Activated CD8-positive, alpha-beta memory T cell treated with anti-CD3 and anti-CD28 coated beads for 4 hours (primary cell): Measurements from ENCODE around the gene VSX2.
"Not testable (repeated sequence)": the region's sequence is repeated elsewhere in the genome, so short reads cannot be mapped to it uniquely, and the experiment has no call there.

Experiments used
- DNase-seq, 2 donors: peaks; one replicate each; pipeline ENCODE4 v3.0.0-alpha.2; 2020; ENCODE audit warnings: low read depth in 2 of 2

Gene VSX2

DNA sequence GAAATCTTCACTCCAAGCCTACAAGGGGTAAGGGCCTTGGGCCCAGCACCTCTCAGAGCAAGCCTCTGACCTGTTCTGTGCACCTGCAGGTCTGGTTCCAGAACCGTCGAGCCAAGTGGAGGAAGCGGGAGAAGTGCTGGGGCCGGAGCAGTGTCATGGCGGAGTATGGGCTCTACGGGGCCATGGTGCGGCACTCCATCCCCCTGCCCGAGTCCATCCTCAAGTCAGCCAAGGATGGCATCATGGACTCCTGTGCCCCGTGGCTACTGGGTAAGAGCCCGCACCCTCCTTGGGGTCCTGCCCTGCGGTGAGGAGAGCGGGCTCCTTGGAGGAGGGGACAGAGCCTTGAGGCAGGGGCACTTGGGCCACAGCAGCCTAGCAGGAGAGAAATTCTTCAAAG, 20.3 kb downstream of the VSX2 start:
- DNase-seq: no peak

DNA sequence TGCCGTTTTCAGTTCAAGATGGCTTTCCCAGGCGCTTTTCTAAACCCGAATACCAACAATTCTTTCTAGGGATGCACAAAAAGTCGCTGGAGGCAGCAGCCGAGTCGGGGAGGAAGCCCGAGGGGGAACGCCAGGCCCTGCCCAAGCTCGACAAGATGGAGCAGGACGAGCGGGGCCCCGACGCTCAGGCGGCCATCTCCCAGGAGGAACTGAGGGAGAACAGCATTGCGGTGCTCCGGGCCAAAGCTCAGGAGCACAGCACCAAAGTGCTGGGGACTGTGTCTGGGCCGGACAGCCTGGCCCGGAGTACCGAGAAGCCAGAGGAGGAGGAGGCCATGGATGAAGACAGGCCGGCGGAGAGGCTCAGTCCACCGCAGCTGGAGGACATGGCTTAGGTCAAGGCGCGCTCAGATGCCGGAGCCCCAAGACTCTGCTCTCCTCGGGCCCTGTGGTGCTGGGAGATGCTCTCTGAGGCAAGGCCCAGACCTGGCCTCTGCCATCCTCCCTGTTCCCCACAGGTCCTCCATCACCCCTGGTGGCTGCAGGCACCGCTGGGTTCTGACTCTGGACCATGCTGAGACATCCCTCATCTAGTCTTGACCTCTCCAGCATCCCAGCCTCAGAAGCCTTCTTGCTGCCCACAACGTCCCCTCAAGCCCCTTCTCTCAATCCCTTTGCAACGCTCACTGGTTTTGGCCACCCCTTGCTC, 21.4 kb downstream of the VSX2 start:
- no peak for DNase-seq

DNA sequence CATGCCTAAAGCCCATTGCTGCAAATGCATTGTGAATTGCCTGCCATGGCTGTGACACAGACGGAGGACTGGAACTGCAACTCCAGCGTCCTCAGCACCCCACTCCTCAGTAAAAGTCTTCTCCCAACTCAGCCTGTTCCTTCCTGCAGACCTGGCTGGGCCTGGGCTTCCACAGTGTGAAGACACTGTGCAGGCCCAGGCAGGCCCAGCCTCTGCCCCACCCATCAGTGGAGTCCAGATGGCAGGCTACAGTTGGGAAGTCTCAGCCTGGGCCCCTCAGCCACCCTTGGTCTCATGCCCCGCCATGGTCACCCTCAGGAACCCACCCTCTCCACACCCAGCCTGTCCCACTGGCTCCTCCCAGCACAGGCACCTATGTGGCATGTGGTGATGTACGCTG, 22.0 kb downstream of the VSX2 start:
- DNase-seq: no peak

DNA sequence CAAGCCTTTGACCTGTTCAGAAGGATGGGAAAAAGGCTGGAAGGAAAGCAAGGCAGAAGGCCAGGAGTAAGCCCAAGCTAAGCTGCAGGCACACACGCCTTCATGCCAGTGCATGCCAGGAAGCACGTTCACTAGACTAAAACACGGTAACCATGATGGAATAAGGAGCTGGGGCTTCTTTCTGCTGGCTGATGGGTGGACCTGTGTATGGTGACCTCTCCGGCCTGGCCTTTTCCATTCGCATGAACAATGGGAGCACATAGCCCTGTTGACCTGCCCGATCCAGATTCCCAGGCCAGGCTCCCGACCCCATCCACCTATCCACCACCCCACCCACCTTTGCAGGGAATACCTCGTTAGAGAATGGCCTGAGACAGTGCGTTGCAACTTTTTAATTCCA, 22.8 kb downstream of the VSX2 start:
- no peak for DNase-seq

DNA sequence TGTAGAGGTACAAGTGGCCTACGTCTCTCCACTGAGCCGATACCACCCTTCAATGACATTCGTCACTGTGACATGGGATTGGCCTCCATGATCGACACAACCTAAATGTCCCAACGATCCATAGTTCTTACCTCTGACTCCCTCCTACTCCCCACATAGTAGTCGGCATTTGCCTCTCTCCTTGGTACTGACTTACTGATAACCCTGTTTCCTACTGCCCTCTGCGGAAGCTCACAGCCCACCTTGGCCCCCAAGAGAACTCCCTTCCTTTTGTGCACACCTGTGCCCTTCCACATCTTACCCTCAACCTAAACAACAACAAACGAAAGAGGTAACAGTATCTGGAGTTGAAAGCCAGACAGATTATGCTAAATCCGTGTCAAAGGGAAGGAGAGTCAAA, 23.9 kb downstream of the VSX2 start:
- DNase-seq: no peak

DNA sequence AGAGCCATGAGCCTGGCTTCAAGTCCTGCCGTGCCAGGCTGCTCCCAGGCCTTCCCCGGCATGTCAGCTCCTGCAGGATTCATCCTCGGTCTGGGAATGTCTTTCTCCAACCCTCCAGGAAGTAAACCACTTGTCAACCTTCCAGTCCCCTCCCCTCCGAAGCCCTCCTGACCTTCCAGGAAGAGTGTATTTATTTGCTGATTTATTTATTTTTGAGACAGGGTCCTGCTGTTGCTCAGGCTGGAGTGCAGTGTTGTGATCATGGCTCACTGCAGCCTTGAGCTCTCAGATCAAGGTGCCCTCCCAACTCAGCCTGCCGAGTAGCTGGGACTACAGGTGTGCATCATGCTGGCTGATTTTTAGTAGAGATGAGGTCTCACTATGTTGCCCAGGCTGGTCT, 24.7 kb downstream of the VSX2 start:
- no peak for DNase-seq

DNA sequence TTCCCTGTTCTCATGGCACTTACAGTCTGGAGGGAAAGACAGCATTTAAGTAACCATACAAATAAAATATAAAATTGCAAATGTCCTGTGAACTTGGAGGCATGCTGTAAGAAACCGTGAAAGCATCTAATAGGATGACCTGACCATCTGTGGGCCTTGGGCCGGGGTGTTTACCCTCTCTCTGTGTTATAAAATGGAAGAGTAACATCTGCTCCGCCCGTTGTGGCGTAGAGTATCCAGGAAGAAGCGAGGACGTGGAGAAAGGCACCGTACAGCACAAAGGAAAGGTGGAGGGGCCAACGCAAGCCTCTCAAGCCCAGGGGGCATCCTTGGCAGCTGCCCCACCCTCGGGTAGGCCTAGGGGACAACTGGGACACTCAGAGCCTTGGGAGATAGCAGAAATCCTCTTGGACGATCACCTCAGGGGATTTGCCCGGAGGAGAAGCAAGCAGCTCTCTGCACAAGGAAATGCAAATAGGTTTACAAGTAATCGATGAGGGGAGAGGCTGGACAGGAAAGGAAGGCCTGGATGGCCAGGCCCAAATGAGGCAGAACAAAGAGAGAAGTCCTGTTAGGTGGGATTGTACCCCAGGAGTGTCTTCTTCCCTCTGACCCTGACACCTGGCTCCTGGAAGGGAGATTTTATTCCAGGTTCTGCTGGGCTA, 26.2 kb downstream of the VSX2 start:
- DNase-seq: no peak

DNA sequence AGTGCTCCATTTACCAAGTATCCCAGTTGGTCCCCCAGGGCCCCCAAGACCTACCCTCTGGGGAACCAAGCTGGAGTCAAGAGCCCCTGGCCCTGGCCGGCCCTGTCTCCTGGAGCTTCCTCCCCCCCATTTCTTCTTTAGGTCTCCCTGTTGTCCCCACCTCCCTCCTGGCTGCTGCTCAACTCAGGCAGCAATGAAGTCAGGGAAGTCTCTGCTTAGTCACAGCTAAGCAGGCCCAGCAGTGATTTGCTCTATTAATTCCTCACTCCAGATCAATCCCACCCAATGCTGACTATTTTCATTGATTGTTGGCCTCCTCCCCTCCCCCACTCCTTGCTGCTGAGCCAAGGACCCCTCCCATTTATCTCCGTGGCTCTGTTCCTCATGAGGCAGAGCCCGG, 28.3 kb downstream of the VSX2 start:
- no peak for DNase-seq

DNA sequence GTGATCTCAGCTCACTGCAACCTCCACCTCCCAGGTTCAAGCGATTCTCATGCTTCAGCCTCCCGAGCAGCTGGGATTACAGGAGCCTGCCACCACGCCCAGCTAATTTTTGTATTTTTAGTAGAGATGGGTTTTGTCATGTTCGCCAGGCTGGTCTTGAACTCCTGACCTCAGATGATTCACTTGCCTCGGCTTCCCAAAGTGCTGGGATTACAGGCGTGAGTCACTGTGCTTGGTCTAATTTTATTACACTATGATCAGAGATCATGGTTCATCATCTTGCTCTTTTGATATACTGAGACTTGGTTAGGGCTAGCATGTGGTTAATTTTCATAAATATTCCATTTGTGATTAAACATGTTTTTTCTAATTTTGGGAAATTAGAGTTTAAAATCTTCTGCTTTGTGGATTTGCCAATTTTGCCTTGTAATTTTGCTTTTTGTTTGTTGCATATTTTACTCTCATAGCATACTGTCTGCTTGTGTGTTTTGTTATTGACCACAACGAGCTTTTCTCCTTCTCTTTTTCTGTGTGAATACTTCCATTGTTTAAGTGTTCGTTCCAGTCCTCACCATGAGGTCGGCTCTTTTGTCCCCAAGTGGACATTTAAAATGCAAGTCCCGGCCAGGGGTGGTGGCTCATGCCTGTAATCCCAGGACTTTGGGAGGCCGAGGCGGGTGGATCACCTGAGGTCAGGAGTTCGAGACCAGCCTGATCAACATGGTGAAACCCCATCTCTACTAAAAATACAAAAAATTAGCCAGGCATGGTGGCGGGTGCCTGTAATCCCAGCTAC, 31.3 kb downstream of the VSX2 start:
- not testable (repeated sequence) for DNase-seq

DNA sequence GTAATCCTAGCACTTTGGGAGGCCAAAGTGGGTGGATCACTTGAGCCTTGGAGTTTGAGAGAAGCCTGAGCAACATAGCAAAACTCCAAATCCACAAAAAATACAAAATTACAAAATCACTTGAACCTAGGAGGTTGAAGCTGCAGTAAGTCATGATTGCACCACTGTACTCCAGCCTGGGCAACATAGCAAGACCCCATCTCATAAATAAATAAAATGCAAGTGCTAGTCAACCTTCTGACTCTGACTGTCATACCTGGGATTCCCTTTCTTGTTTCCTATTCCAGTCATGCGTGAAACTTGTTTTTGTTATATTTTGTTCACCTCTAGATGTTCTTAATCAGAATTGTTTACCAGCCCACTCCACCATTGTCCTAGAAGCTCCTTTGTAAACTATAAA, 32.1 kb downstream of the VSX2 start:
- no peak for DNase-seq

DNA sequence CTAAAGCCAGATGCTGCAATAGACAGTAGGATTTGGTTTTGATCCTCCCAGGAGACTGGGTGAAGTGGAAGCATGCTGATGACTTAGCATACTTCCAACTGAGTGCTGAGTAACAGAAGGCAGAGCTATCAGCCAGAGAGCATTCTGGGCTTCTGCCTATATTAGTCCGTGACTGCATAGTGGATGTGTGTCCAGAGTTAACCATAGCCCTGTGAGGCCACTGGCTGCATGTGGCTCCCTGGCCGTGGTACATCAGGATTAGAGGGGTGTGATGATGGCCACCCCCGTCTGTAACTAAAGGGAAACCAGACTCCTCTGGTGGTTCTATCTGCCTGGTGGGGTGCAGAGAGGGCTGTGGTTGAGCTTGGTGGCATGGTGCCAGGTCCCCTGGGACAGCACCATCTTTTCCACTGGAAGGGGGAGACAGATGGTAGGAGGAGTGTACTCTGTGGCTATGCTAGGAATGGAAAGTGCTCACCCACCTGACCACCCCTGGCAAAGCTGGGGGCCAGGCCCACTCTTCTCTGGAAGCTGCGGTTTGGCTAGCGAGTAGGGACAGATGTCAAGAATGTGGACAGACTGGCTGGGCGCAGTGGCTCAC, 36.1 kb downstream of the VSX2 start:
- no peak for DNase-seq

DNA sequence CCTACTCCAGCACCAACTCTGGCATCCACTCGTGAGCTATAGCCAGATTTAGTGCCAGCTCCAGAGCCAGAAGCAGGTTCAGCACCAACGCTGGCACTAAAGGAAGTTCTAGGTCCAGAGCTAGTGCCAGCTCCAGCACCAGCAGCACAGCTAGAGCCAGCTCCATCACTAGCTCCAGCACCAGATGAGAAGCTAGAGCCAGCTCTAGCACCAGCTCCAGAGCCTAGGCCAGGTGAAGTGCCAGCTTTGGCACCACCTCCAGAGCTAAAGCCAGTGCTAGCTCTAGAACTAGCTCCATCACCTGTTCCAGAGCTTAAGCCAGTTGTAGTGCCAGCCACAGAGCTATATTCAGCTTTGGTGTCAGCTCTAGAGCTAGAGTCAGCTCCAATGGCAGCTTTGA, 38.8 kb downstream of the VSX2 start:
- DNase-seq: no peak

DNA sequence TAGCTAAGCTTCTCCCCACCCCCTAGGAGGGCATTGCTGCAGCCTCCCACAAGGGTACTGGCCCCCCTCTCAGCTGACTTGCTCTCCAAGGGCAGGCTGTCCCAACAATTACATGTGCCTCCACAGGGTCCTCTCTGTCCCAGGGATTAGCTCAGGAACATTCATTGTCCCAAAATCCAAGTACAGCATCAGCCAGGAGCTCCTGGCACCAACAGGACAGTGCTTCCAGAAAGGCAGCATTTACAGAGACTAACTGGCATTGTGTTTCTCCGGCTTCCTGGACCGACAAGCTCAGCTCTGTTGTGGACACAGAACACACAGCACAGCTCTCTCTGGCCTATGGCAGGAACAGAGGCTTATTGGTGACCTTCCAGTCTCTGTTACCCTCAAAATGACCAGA, 41.8 kb downstream of the VSX2 start:
- no peak for DNase-seq

DNA sequence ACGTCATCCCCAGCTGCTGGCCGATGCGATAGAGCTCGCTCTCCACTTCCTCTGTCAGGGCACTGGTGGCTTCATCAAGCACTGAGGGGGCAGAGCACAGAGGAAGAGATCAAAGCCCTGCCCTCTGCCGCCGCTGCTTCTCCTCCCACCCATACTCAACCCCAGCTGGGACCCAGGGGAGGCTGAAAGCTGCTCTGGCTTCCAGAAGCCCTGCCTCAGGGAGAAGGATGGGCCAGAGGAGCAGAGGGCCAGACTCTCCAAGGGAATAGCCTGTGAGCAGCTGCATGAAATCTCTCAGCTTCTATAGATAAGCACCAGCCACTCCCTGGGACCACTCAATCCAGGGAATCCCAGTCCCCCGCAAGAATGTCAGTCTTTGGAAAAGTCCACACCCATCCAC, 47.5 kb downstream of the VSX2 start:
- DNase-seq: no peak

DNA sequence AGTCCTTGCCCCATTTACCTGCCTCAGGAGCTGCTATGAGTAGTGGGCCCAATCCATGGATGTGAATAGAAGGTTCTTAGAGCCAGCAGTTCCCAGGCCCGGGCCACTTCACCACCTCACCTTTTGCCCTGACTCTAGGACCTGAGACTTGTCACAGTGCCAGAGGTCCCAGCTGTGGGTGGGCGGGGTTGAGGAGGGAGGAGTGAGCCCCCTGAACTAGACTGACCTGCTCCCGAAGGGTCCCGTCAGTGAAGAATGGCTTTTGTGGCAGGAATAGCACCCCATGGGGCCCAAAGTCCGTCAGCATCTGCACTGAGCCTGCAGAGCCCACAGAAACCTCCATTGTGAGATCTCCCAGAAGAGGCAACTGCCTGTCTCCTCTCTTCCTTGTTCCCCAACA, 50.6 kb downstream of the VSX2 start:
- no peak for DNase-seq

DNA sequence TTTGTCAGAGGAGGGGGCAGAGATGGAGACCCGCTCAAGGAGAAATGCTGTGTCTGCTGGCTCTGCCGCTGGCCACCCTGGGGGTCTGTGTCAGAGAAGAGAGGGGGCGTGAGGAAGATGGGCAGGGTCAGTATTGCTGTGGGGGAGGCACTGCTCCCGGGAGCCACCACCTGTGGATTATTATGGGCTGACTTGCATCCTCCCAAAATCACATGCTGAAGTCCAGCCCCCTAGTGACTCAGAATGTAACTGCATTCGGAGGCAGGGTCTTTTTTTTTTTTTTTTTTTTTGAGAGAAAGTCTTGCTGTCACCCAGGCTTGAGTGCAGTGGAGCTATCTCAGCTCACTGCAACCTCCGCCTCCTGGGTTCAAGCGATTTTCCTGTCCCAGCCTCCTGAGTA, 51.2 kb downstream of the VSX2 start:
- DNase-seq: no peak

DNA sequence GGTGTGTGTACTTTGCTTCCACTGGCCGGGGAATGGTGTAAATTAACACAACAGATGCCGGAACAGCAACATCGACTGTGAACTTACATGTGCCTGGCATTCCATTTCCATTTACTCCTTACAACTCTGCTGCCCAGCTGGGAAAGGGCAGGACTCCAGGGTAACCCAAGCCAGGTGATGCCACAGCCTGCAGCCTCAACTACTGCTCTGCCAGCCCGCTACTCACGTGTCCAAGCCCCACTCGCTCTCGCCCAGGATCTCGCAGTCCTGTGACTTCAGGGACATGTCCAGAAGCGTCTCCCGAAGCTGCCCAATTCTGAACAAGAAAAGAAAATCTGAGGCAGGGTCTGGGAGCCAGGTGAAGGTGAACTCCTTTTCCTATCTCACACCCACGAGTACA, 52.8 kb downstream of the VSX2 start:
- no peak for DNase-seq

DNA sequence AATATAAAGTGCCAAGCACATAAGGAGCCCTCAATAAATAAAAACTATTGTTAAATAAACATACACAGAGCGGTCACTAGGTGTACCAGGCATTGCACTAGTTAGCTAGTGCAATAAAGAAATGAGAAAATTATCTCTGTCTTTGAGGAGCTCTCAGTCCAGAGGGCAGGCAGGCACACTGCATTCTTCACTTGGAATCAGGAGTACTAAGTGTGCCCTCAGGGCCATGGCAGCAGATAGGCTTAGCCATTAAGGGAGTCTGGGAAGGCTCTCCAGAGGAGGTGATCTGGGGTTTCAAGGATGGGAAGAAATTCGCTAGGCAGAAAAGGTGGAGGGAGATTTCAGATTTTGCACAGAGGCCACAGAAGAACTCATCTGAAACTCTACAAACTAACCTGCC, 54.4 kb downstream of the VSX2 start:
- no peak for DNase-seq

DNA sequence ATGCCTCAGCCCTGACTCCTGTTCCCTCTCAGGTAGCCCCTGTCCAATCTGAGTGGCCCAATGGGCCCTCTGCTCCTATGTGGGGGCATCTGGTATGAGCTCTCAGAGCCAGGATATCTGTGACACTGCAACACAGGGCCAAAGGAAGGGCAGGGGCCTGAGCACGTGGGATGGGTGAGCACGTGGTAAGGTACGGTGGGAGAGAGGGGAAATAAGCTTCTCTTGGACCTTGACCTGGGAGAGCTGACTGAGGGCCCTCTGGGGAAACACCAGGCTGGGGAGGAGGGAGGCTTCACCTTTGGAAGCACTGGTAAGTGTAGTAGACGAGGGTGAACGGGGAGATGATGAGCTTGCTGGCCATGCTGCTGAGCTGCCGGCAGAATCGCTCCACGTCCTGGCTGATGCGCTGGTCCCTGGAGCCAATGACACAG, 56.8 kb downstream of the VSX2 start:
- no peak for DNase-seq

DNA sequence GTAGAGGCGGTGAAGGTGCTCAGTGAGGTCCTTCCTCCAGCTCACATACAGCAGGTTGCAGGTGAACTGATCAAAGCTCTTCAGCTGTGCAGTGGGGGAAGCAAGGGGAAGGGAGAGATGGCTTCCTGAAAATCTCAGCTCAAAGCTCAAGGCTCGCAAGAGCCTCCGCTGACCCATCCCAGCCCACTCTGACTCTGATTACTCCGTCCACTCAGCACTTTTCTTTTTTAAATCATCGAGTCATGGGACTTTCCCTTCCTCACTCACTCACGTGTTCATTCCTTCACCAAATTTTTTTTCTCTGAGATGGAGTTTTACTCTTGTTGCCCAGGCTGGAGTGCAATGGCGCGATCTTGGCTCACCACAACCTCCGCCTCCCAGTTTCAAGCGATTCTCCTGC, 58.7 kb downstream of the VSX2 start:
- DNase-seq: no peak

DNA sequence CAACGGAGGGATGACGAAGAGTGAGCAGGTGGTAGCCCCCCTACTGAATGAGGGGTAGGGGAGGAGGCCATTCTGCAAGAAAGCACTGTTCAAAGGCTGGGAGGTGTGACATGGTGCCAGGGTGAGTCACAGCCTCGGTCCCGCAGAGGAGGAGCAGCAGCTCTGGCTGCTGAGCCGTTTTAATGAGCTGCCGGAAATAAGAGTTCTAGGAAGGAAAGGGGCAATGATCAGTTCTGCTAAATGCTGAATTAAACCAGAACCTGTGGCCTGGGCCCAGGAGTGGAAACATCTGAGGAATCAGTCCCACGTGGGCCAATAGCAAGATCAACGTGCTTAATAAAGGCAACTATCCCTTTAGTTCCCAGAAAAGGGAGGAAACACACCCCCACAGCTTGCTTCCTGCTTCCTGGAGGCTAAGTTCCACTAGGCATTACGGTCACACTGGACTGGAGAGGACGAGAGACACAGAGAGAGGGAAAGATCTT, 59.9 kb downstream of the VSX2 start:
- no peak for DNase-seq

DNA sequence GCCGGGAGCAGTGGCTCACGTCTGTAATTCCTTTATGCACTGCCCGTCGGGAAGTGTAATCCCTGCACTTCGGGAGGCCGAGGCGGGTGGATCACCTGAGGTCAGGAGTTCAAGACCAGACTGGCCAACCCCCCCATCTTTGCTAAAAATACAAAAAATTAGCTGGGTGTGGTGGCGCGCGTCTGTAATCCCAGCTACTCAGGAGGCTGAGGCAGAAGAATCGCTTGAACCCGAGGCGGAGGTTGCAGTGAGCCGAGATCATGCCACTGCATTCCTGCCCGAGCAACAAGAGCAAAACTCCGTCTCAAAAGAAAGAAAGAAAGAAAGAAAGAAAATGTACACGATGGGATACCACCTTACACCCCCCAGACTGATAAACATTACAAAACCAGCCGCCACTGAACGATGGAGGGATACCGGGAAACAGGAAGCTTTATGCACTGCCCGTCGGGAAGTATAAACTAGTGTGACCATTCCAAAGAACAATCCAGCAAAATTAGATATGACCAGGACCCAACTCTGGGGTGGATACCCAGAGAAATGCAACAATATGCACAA, 62.4 kb downstream of the VSX2 start:
- DNase-seq: no peak
